ENCODE data around the gene MAPK13. TPM values are rescaled to one million over a fixed set of nuclear protein-coding genes. Genes with fewer than 3 reads are reported as not detected.

Gene MAPK13
- total and polyA plus RNA-seq, 2 donors: 5.6 to 7.9 TPM

- no peak for DNase-seq (ENCODE audit: extremely low spot score)
- Histone ChIP-seq H3K27ac (ENCODE audit: low read depth) (no peak overlapping the region), H3K4me3 (ENCODE audit: low read depth, low read length) (no peak overlapping the region), H3K36me3 (ENCODE audit: insufficient read depth) (no peaks in the 10 kb centered on the region), H3K4me1 (ENCODE audit: insufficient read depth) (no peaks in the 10 kb centered on the region)
- WGBS: 92% methylated on average over 12 of the region's 12 CpGs
These were observed 6.2 kb downstream of the MAPK13 start for GRCh38 chr6:36136551-36136950.

GRCh38 chr6:36138667-36139066 is 8.4 kb downstream of the MAPK13 start:
- 88% methylated on average over 15 of the region's 15 CpGs for whole genome bisulfite sequencing
- Histone ChIP-seq H3K4me3 (ENCODE audit: low read depth, low read length) (no peak overlapping the region), H3K27ac (ENCODE audit: low read depth) (no peak overlapping the region), H3K4me1 (ENCODE audit: insufficient read depth) (no peaks in the 10 kb centered on the region), H3K36me3 (ENCODE audit: insufficient read depth) (no peaks in the 10 kb centered on the region)
- no peak for DNase-seq (ENCODE audit: extremely low spot score)

GRCh38 chr6:36139431-36139830 is 9.1 kb downstream of the MAPK13 start:
- no peak overlapping the region for H3K4me3 ChIP-seq (ENCODE audit: low read depth, low read length)
- H3K36me3 ChIP-seq (ENCODE audit: insufficient read depth): no peaks in the 10 kb centered on the region
- DNase-seq (ENCODE audit: extremely low spot score): no peak
- H3K27ac ChIP-seq (ENCODE audit: low read depth): no peak overlapping the region
- 59% methylated on average over 7 of the region's 7 CpGs for WGBS
- H3K4me1 ChIP-seq (ENCODE audit: insufficient read depth): no peaks in the 10 kb centered on the region

- Histone ChIP-seq H3K36me3 (ENCODE audit: insufficient read depth) (no peaks in the 10 kb centered on the region), H3K4me1 (ENCODE audit: insufficient read depth) (no peaks in the 10 kb centered on the region), H3K27ac (ENCODE audit: low read depth) (no peak overlapping the region), H3K4me3 (ENCODE audit: low read depth, low read length) (no peak overlapping the region)
- DNase-seq (ENCODE audit: extremely low spot score): no peak
- WGBS: 78% methylated on average over 8 of the region's 8 CpGs
These were observed 9.8 kb downstream of the MAPK13 start for GRCh38 chr6:36139991-36140710.

GRCh38 chr6:36141091-36141490 is 10.8 kb downstream of the MAPK13 start:
- H3K4me3 ChIP-seq (ENCODE audit: low read depth, low read length): no peak overlapping the region
- 96% methylated on average over 4 of the region's 4 CpGs for WGBS
- DNase-seq (ENCODE audit: extremely low spot score): no peak

GRCh38 chr6:36141961-36142360 is 11.6 kb downstream of the MAPK13 start:
- 96% methylated on average over 4 of the region's 4 CpGs for WGBS
- no peak overlapping the region for H3K27ac ChIP-seq (ENCODE audit: low read depth)
- no peak overlapping the region for H3K4me3 ChIP-seq (ENCODE audit: low read depth, low read length)
- H3K4me1 ChIP-seq (ENCODE audit: insufficient read depth): no peaks in the 10 kb centered on the region
- no peaks in the 10 kb centered on the region for H3K36me3 ChIP-seq (ENCODE audit: insufficient read depth)
- no peak for DNase-seq (ENCODE audit: extremely low spot score)

More at GRCh38 chr6:36141091-36141490, 10.8 kb downstream of the MAPK13 start:
- Histone ChIP-seq H3K36me3 (ENCODE audit: insufficient read depth) (no peaks in the 10 kb centered on the region), H3K27ac (ENCODE audit: low read depth) (no peak overlapping the region), H3K4me1 (ENCODE audit: insufficient read depth) (no peaks in the 10 kb centered on the region)

GRCh38 chr6:36142971-36143838 is 12.9 kb downstream of the MAPK13 start:
- H3K4me3 ChIP-seq (ENCODE audit: low read depth, low read length): no peak overlapping the region
- no peak overlapping the region for H3K27ac ChIP-seq (ENCODE audit: low read depth)
- DNase-seq (ENCODE audit: extremely low spot score): no peak
- 93% methylated on average over 13 of the region's 13 CpGs for WGBS
- H3K4me1 ChIP-seq (ENCODE audit: insufficient read depth): no peaks in the 10 kb centered on the region
- H3K36me3 ChIP-seq (ENCODE audit: insufficient read depth): no peaks in the 10 kb centered on the region

GRCh38 chr6:36145495-36145894 is 15.2 kb downstream of the MAPK13 start:
- WGBS: 77% methylated on average over 4 of the region's 4 CpGs
- no peak overlapping the region for H3K27ac ChIP-seq (ENCODE audit: low read depth)
- no peak for DNase-seq (ENCODE audit: extremely low spot score)
- no peaks in the 10 kb centered on the region for H3K4me1 ChIP-seq (ENCODE audit: insufficient read depth)
- H3K36me3 ChIP-seq (ENCODE audit: insufficient read depth): no peaks in the 10 kb centered on the region
- H3K4me3 ChIP-seq (ENCODE audit: low read depth, low read length): no peak overlapping the region

GRCh38 chr6:36147294-36147693 is 17.0 kb downstream of the MAPK13 start:
- Histone ChIP-seq H3K36me3 (ENCODE audit: insufficient read depth) (no peaks in the 10 kb centered on the region), H3K4me3 (ENCODE audit: low read depth, low read length) (no peak overlapping the region), H3K4me1 (ENCODE audit: insufficient read depth) (no peaks in the 10 kb centered on the region), H3K27ac (ENCODE audit: low read depth) (no peak overlapping the region)
- DNase-seq (ENCODE audit: extremely low spot score): no peak
- WGBS: 92% methylated on average over 3 of the region's 3 CpGs

GRCh38 chr6:36149476-36149875 is 19.2 kb downstream of the MAPK13 start:
- H3K4me1 ChIP-seq (ENCODE audit: insufficient read depth): no peaks in the 10 kb centered on the region
- H3K27ac ChIP-seq (ENCODE audit: low read depth): no peak overlapping the region
- DNase-seq (ENCODE audit: extremely low spot score): no peak
- no peaks in the 10 kb centered on the region for H3K36me3 ChIP-seq (ENCODE audit: insufficient read depth)
- H3K4me3 ChIP-seq (ENCODE audit: low read depth, low read length): no peak overlapping the region

- 69% methylated on average over 3 of the region's 3 CpGs for WGBS
- Histone ChIP-seq H3K4me1 (ENCODE audit: insufficient read depth) (no peaks in the 10 kb centered on the region), H3K27ac (ENCODE audit: low read depth) (no peak overlapping the region), H3K4me3 (ENCODE audit: low read depth, low read length) (no peak overlapping the region), H3K36me3 (ENCODE audit: insufficient read depth) (no peaks in the 10 kb centered on the region)
- no peak for DNase-seq (ENCODE audit: extremely low spot score)
These were observed 20.0 kb downstream of the MAPK13 start for GRCh38 chr6:36150283-36150682.

- no peak overlapping the region for H3K27ac ChIP-seq (ENCODE audit: low read depth)
- no peaks in the 10 kb centered on the region for H3K36me3 ChIP-seq (ENCODE audit: insufficient read depth)
- no peaks in the 10 kb centered on the region for H3K4me1 ChIP-seq (ENCODE audit: insufficient read depth)
- WGBS: 90% methylated on average over 2 of the region's 2 CpGs
- no peak for DNase-seq (ENCODE audit: extremely low spot score)
- H3K4me3 ChIP-seq (ENCODE audit: low read depth, low read length): no peak overlapping the region
These were observed 24.0 kb downstream of the MAPK13 start for GRCh38 chr6:36154286-36154685.

- no peak for DNase-seq (ENCODE audit: extremely low spot score)
- Histone ChIP-seq H3K27ac (ENCODE audit: low read depth) (no peak overlapping the region), H3K4me1 (ENCODE audit: insufficient read depth) (no peaks in the 10 kb centered on the region), H3K36me3 (ENCODE audit: insufficient read depth) (no peaks in the 10 kb centered on the region), H3K4me3 (ENCODE audit: low read depth, low read length) (no peak overlapping the region)
- WGBS: 97% methylated on average over 2 of the region's 2 CpGs
These were observed 25.3 kb downstream of the MAPK13 start for GRCh38 chr6:36155662-36156061.

GRCh38 chr6:36160147-36160760 is 29.9 kb downstream of the MAPK13 start:
- 85% methylated on average over 4 of the region's 4 CpGs for WGBS
- no peak overlapping the region for H3K27ac ChIP-seq (ENCODE audit: low read depth)
- no peaks in the 10 kb centered on the region for H3K36me3 ChIP-seq (ENCODE audit: insufficient read depth)
- DNase-seq (ENCODE audit: extremely low spot score): no peak
- no peak overlapping the region for H3K4me3 ChIP-seq (ENCODE audit: low read depth, low read length)
- H3K4me1 ChIP-seq (ENCODE audit: insufficient read depth): no peaks in the 10 kb centered on the region

Data from urinary bladder (tissue), 4 donors.